GM11168 (cell line): ENCODE measurements around the gene MEF2A.

Experiments used
- in situ Hi-C: fragments of 300-500 bp; cut with MboI; formaldehyde crosslinking; loops from one replicate; pipeline ENCODE4 v1.12.0; 2022; ENCODE audit warnings: low sequenced_read_pairs; ENCODE audit not compliant: unreplicated experiment

MEF2A gene

GRCh38 chr15:99598296-99598695, 32.5 kb downstream of the MEF2A start:
- in situ Hi-C loops: no loop called here

- in situ Hi-C loops: no loop called here
Observed at GRCh38 chr15:99603828-99604227, 38.0 kb downstream of the MEF2A start.

GRCh38 chr15:99604865-99605264, 39.1 kb downstream of the MEF2A start:
- in situ Hi-C loops: no loop called here

GRCh38 chr15:99605490-99605931, 39.7 kb downstream of the MEF2A start:
- in situ Hi-C loops: no loop called here

GRCh38 chr15:99605990-99606389, 40.2 kb downstream of the MEF2A start:
- in situ Hi-C loops: no loop called here

GRCh38 chr15:99606646-99607045, 40.9 kb downstream of the MEF2A start:
- in situ Hi-C loops: no loop called here

GRCh38 chr15:99613481-99613880, 47.7 kb downstream of the MEF2A start:
- in situ Hi-C loops: no loop called here

GRCh38 chr15:99613887-99614647, 48.3 kb downstream of the MEF2A start:
- in situ Hi-C loops: no loop called here

- in situ Hi-C loops: no loop called here
Observed at GRCh38 chr15:99614749-99615288, 49.0 kb downstream of the MEF2A start.

GRCh38 chr15:99615460-99615859, 49.7 kb downstream of the MEF2A start:
- in situ Hi-C loops: no loop called here

- in situ Hi-C loops: no loop called here
Observed at GRCh38 chr15:99616129-99616528, 50.3 kb downstream of the MEF2A start.

- in situ Hi-C loops: no loop called here
Observed at GRCh38 chr15:99616773-99617342, 51.1 kb downstream of the MEF2A start.

GRCh38 chr15:99618941-99619411, 53.2 kb downstream of the MEF2A start:
- in situ Hi-C loops: no loop called here

- in situ Hi-C loops: no loop called here
Observed at GRCh38 chr15:99619712-99620111, 53.9 kb downstream of the MEF2A start.

- in situ Hi-C loops: no loop called here
Observed at GRCh38 chr15:99620178-99620577, 54.4 kb downstream of the MEF2A start.

GRCh38 chr15:99621767-99622166, 56.0 kb downstream of the MEF2A start:
- in situ Hi-C loops: no loop called here

GRCh38 chr15:99628374-99629001, 62.7 kb downstream of the MEF2A start:
- in situ Hi-C loops: no loop called here

GRCh38 chr15:99630607-99631131, 64.9 kb downstream of the MEF2A start:
- in situ Hi-C loops: no loop called here

- in situ Hi-C loops: no loop called here
Observed at GRCh38 chr15:99631255-99631654, 65.5 kb downstream of the MEF2A start.

GRCh38 chr15:99632521-99632920, 66.7 kb downstream of the MEF2A start:
- in situ Hi-C loops: no loop called here

- in situ Hi-C loops: no loop called here
Observed at GRCh38 chr15:99633655-99634054, 67.9 kb downstream of the MEF2A start.
